GM21825 (cell line): ENCODE data around the gene ATP2B2.

Experiments
- ATAC-seq: cut with Tn5 transposase; IDR thresholded peaks from one replicate; pipeline ENCODE4 v1.9.1; 2021; ENCODE audit warnings: mild to moderate bottlenecking, moderate library complexity; ENCODE audit not compliant: unreplicated experiment

Gene ATP2B2

GRCh38 chr3:10405816-10406215 is 99.6 kb downstream of the ATP2B2 start:
- no peak for ATAC-seq

- ATAC-seq: no peak
These were observed 100.5 kb downstream of the ATP2B2 start for GRCh38 chr3:10404876-10405275.

GRCh38 chr3:10404377-10404776 is 101.0 kb downstream of the ATP2B2 start:
- ATAC-seq: no peak

GRCh38 chr3:10401990-10402761 is 103.2 kb downstream of the ATP2B2 start:
- ATAC-seq: no peak

- no peak for ATAC-seq
These were observed 104.5 kb downstream of the ATP2B2 start for GRCh38 chr3:10400749-10401495.

- no peak for ATAC-seq
These were observed 105.2 kb downstream of the ATP2B2 start for GRCh38 chr3:10400050-10400748.

- no peak for ATAC-seq
These were observed 105.8 kb downstream of the ATP2B2 start for GRCh38 chr3:10399634-10400033.

GRCh38 chr3:10398341-10398740 is 107.0 kb downstream of the ATP2B2 start:
- ATAC-seq: no peak

- no peak for ATAC-seq
These were observed 107.5 kb downstream of the ATP2B2 start for GRCh38 chr3:10397879-10398278.

GRCh38 chr3:10396931-10397330 is 108.5 kb downstream of the ATP2B2 start:
- ATAC-seq: no peak

- no peak for ATAC-seq
These were observed 109.3 kb downstream of the ATP2B2 start for GRCh38 chr3:10396083-10396482.

GRCh38 chr3:10395671-10396070 is 109.7 kb downstream of the ATP2B2 start:
- ATAC-seq: no peak

GRCh38 chr3:10395196-10395595 is 110.2 kb downstream of the ATP2B2 start:
- no peak for ATAC-seq

- ATAC-seq: no peak
These were observed 110.8 kb downstream of the ATP2B2 start for GRCh38 chr3:10394491-10395025.

GRCh38 chr3:10393514-10393913 is 111.9 kb downstream of the ATP2B2 start:
- ATAC-seq: no peak

GRCh38 chr3:10392906-10393461 is 112.4 kb downstream of the ATP2B2 start:
- ATAC-seq: no peak

GRCh38 chr3:10392244-10392643 is 113.1 kb downstream of the ATP2B2 start:
- no peak for ATAC-seq

- ATAC-seq: no peak
These were observed 114.0 kb downstream of the ATP2B2 start for GRCh38 chr3:10391391-10391790.

- no peak for ATAC-seq
These were observed 114.6 kb downstream of the ATP2B2 start for GRCh38 chr3:10390641-10391373.

GRCh38 chr3:10389995-10390394 is 115.4 kb downstream of the ATP2B2 start:
- ATAC-seq: peak; percentile 77
